IMR-90 (cell line): ENCODE data around the gene RPH3AL. TPM values are rescaled to one million over a fixed set of nuclear protein-coding genes. Genes with fewer than 3 reads are reported as not detected.

Experiments
- ATAC-seq: fragments of 200-7000 bp; cut with Tn5 transposase; 2 replicates; pipeline ENCODE4 v1.9.1; 2020; ENCODE audit warnings: low read depth, mild to moderate bottlenecking, moderate library complexity
- BruUV-seq: library from RNA; stranded (reverse); fragments of 400-500 nt; replicated peaks from 2 replicates; lab custom pipeline; 2021; lab: Mats Ljungman, UMichigan
- CTCF ChIA-PET: fragments of 300-600 bp; formaldehyde crosslinking; extraction: SDS; loops from one replicate; lab custom pipeline; 2021; ENCODE audit warnings: antibody characterized with exemption; lab: Yijun Ruan, JAX
- POLR2A ChIA-PET: fragments of 300-600 bp; sonication (Branson Sonifier 250); formaldehyde crosslinking; loops from one replicate; lab custom pipeline; 2022; ENCODE audit warnings: antibody characterized with exemption; ENCODE audit not compliant: unreplicated experiment; lab: Charles Lee
- DNase-seq: peaks from one replicate; pipeline ENCODE4 v3.0.0; 2013
- H2AFZ ChIP-seq: replicated peaks from 2 replicates; pipeline ENCODE3; 2013; ENCODE audit warnings: low read length, mild to moderate bottlenecking; ENCODE audit not compliant: poor library complexity
- H2AK5ac ChIP-seq: 2 replicates; pipeline ENCODE4 v1.6.1; 2013; ENCODE audit warnings: low read depth, low read length, inconsistent platforms
- H2AK9ac ChIP-seq: replicated peaks from 2 replicates; pipeline ENCODE3; 2013; ENCODE audit warnings: mild to moderate bottlenecking, low read depth, low read length, moderate library complexity; ENCODE audit not compliant: poor library complexity
- H2BK120ac ChIP-seq: 2 replicates; pipeline ENCODE4 v1.6.1; 2013; ENCODE audit warnings: low read depth, low read length, inconsistent platforms
- H2BK15ac ChIP-seq: 3 replicates; pipeline ENCODE4 v1.6.1; 2013; ENCODE audit warnings: low read depth, low read length, inconsistent platforms
- H2BK20ac ChIP-seq: 2 replicates; pipeline ENCODE4 v1.6.1; 2013; ENCODE audit warnings: low read depth, mild to moderate bottlenecking, inconsistent platforms, low read length, moderate library complexity
- H2BK5ac ChIP-seq: 2 replicates; pipeline ENCODE4 v1.6.1; 2013; ENCODE audit warnings: mild to moderate bottlenecking, low read depth, low read length, inconsistent platforms; ENCODE audit not compliant: poor library complexity, severe bottlenecking
- H3K14ac ChIP-seq: replicated peaks from 2 replicates; pipeline ENCODE4 v1.6.1; 2013; ENCODE audit warnings: low read depth, low read length, inconsistent platforms
- H3K18ac ChIP-seq: 2 replicates; pipeline ENCODE4 v1.6.1; 2013; ENCODE audit warnings: low read depth, low read length, control low read depth
- H3K23ac ChIP-seq: 2 replicates; pipeline ENCODE4 v1.6.1; 2013; ENCODE audit warnings: low read depth, low read length, inconsistent platforms
- H3K27ac ChIP-seq: 2 replicates; pipeline ENCODE4 v1.5.1; 2013; ENCODE audit warnings: mild to moderate bottlenecking, control low read depth, low read length; ENCODE audit not compliant: insufficient read depth
- H3K27me3 ChIP-seq: 2 replicates; pipeline ENCODE4 v1.6.1; 2013; ENCODE audit warnings: low read length; ENCODE audit not compliant: control insufficient read depth, insufficient read depth
- H3K36me3 ChIP-seq: 2 replicates; pipeline ENCODE4 v1.6.1; 2013; ENCODE audit warnings: low read length, mixed read lengths; ENCODE audit not compliant: control insufficient read depth, insufficient read depth
- H3K4ac ChIP-seq: 2 replicates; pipeline ENCODE4 v1.6.1; 2013; ENCODE audit warnings: low read depth, low read length, inconsistent platforms
- H3K4me1 ChIP-seq: 2 replicates; pipeline ENCODE4 v1.6.1; 2013; ENCODE audit warnings: low read length, mixed read lengths; ENCODE audit not compliant: control insufficient read depth, insufficient read depth
- H3K4me2 ChIP-seq: 2 replicates; pipeline ENCODE4 v1.6.1; 2013; ENCODE audit warnings: low read depth, mild to moderate bottlenecking, control low read depth, low read length, moderate library complexity
- H3K4me3 ChIP-seq: 2 replicates; pipeline ENCODE4 v1.5.1; 2013; ENCODE audit warnings: low read depth, mild to moderate bottlenecking, control low read depth, low read length, moderate library complexity; ENCODE audit not compliant: insufficient read depth
- H3K56ac ChIP-seq: 2 replicates; pipeline ENCODE4 v1.6.1; 2013; ENCODE audit warnings: low read length, inconsistent platforms; ENCODE audit not compliant: insufficient read depth; ENCODE audit errors: extremely low read depth
- H3K79me1 ChIP-seq, 2 experiments: 2 replicates each; pipeline ENCODE4 v1.6.1; 2013; ENCODE audit warnings: low read length in 2 of 2, inconsistent platforms in 1 of 2, low read depth in 1 of 2
- H3K9ac ChIP-seq: 2 replicates; pipeline ENCODE4 v1.6.1; 2013; ENCODE audit warnings: low read depth, low read length, control low read depth
- H3K9me1 ChIP-seq: 2 replicates; pipeline ENCODE4 v1.6.1; 2013; ENCODE audit warnings: low read length, inconsistent platforms; ENCODE audit not compliant: insufficient read depth
- H3K9me3 ChIP-seq: 2 replicates; pipeline ENCODE4 v1.6.1; 2013; ENCODE audit warnings: low read length; ENCODE audit not compliant: control insufficient read depth, insufficient read depth
- H4K20me1 ChIP-seq: 2 replicates; pipeline ENCODE4 v1.6.1; 2013; ENCODE audit warnings: low read length, inconsistent platforms; ENCODE audit not compliant: insufficient read depth
- H4K5ac ChIP-seq: 2 replicates; pipeline ENCODE4 v1.6.1; 2013; ENCODE audit warnings: mild to moderate bottlenecking, low read depth, low read length, control low read depth
- H4K8ac ChIP-seq, 2 experiments: 2 replicates each; pipeline ENCODE4 v1.6.1; 2013; ENCODE audit warnings: low read depth in 2 of 2, low read length in 2 of 2, control low read depth in 1 of 2, inconsistent platforms in 1 of 2
- H4K91ac ChIP-seq: 2 replicates; pipeline ENCODE4 v1.6.1; 2013; ENCODE audit warnings: low read depth, low read length, inconsistent platforms; ENCODE audit not compliant: insufficient read depth
- BHLHE40 ChIP-seq: fragments of 150-350 bp; IDR thresholded peaks from 2 replicates; pipeline ENCODE4 v1.6.1; 2016; ENCODE audit warnings: mild to moderate bottlenecking, low read depth, low read length
- CEBPB ChIP-seq: IDR thresholded peaks from 2 replicates; pipeline ENCODE4 v1.6.1; 2012; ENCODE audit warnings: low read depth, low read length, improper control_type of control experiment
- CTCF ChIP-seq: conservative IDR thresholded peaks from 2 replicates; pipeline ENCODE4 v1.5.1; 2012; ENCODE audit warnings: mild to moderate bottlenecking, low read depth, low read length, improper control_type of control experiment
- NFE2L2 ChIP-seq: fragments of 150-350 bp; IDR thresholded peaks from 2 replicates; pipeline ENCODE4 v1.6.1; 2016; ENCODE audit warnings: low read depth, mild to moderate bottlenecking, low read length
- RAD21 ChIP-seq: IDR thresholded peaks from 2 replicates; pipeline ENCODE4 v1.6.1; 2012; ENCODE audit warnings: low read length, improper control_type of control experiment
- RFX5 ChIP-seq: IDR thresholded peaks from 2 replicates; pipeline ENCODE4 v1.8.0; 2012; ENCODE audit warnings: low read depth, mild to moderate bottlenecking, low read length, moderate library complexity
- SMC3 ChIP-seq: fragments of 150-350 bp; IDR thresholded peaks from 2 replicates; pipeline ENCODE4 v1.6.1; 2016; ENCODE audit warnings: low read depth, mild to moderate bottlenecking, antibody characterized with exemption, low read length, moderate library complexity
- WGBS, 2 experiments: methylation state at CpG; one replicate each; pipeline versions ENCODE4 v1.1.5 to v1.1.7; 2013; ENCODE audit warnings: missing lambda C conversion rate in 2 of 2; ENCODE audit not compliant: insufficient read length in 1 of 2; ENCODE audit errors: extremely low coverage in 2 of 2; 5-methylcytosine and 5-hydroxymethylcytosine counted together
- dilution Hi-C: fragments of 300-500 bp; cut with HindIII; formaldehyde crosslinking; loops from one replicate; pipeline ENCODE4 v1.14.3; 2018; ENCODE audit warnings: low sequenced_read_pairs; ENCODE audit not compliant: unreplicated experiment
- in situ Hi-C: fragments of 300-500 bp; cut with MboI; formaldehyde crosslinking; loops from 3 replicates; pipeline ENCODE4 v1.14.3; 2019; ENCODE audit warnings: low sequenced_read_pairs, inconsistent platforms, mixed read lengths
- intact Hi-C: fragments of 100-400 bp; cut with micrococcal nuclease; formaldehyde crosslinking; loops from 2 replicates; pipeline ENCODE4 v1.10.0; 2022
- polyA plus RNA-seq, 3 experiments: library from polyadenylated mRNA; depleted of rRNA; stranded (reverse); fragments of >200 nt; gene quantifications; 2 replicates each; pipeline ENCODE4 v1.2.3, GENCODE V29; 2012; ENCODE audit warnings: low replicate concordance in 1 of 3
- total RNA-seq: library from RNA; depleted of rRNA; stranded (reverse); fragments of >200 nt; gene quantifications from 2 replicates; pipeline ENCODE4 v1.2.3, GENCODE V29; 2012
- TF ChIP-seq, protein P1 (sequence below): fragments of 150-350 bp; IDR thresholded peaks from 2 replicates; pipeline ENCODE4 v1.6.1; 2017; ENCODE audit warnings: mild to moderate bottlenecking, antibody characterized with exemption, low read length, low read depth

The RPH3AL gene
- total and polyA plus RNA-seq, 2 of the 4 experiments (the other 2 are of a cell fraction) = 1.8 to 2.5 TPM

DNA sequence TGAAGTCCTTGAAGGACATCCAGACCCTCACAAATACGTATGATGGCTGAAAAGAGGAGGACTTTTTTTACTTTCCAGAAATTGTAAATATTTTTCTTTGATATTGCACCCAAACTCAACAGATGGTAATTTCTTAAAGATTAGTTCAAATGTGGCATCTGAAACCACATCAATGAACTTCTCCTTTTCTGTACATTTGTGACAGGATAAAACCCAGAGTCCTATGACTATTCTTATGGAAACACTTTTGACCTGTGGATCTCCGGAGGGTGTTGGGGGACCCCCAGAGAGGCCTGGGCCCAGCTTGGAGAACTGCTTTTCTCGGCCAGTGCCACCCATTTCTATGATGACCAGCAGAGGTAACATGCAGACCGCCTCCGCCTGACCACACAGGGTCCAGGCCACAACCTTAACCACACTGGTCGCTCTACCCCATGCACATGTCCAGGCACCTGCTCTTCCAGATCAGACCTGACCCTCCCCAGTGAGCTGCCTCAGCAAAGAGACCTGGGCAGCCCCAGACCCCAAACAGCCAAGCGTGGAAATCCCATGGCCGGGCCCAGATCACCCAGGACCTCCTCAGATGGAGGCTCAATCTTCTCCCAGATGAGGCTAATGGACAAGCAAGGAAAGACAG is 22.7 kb downstream of the RPH3AL start:
- no peak overlapping the region for H4K5ac ChIP-seq
- H2BK20ac ChIP-seq = no peak overlapping the region
- H4K8ac ChIP-seq = no peak overlapping the region
- H4K20me1 ChIP-seq = no peaks in the 10 kb centered on the region
- no peak overlapping the region for H2AK9ac ChIP-seq
- H3K9me1 ChIP-seq = no peaks in the 10 kb centered on the region
- DNase-seq (no peak), ATAC-seq (no peak)
- in situ Hi-C loops (no loop called here), dilution Hi-C loops (no loop called here), intact Hi-C loops (no loop called here)
- H3K4ac ChIP-seq = no peak overlapping the region
- no TSS peak for BruUV-seq
- peaks cover 19% of the 10 kb centered on the region; the same call in 1 of the 2 replicates for H3K27me3 ChIP-seq
- H3K79me1 ChIP-seq = no peaks in the 10 kb centered on the region
- no peak overlapping the region for H3K9ac ChIP-seq
- no peak overlapping the region for H2AFZ ChIP-seq
- H3K4me3 ChIP-seq = no peak overlapping the region
- H3K4me2 ChIP-seq = no peak overlapping the region
- no peak overlapping the region for H2BK5ac ChIP-seq
- no peaks in the 10 kb centered on the region for H3K9me3 ChIP-seq
- H2BK120ac ChIP-seq = no peak overlapping the region
- H3K23ac ChIP-seq = no peak overlapping the region
- H3K14ac ChIP-seq = no peak overlapping the region
- H2BK15ac ChIP-seq = no peak overlapping the region
- no peak overlapping the region for H3K18ac ChIP-seq
- CTCF ChIA-PET = no interaction called here
- H3K56ac ChIP-seq = no peak overlapping the region
- H3K27ac ChIP-seq = no peak overlapping the region
- TF ChIP-seq CEBPB (no peak), BHLHE40 (no peak), RFX5 (no peak), NFE2L2 (no peak), CTCF (no peak), SMC3 (no peak), RAD21 (no peak)
- TF ChIP-seq, protein P1, sequence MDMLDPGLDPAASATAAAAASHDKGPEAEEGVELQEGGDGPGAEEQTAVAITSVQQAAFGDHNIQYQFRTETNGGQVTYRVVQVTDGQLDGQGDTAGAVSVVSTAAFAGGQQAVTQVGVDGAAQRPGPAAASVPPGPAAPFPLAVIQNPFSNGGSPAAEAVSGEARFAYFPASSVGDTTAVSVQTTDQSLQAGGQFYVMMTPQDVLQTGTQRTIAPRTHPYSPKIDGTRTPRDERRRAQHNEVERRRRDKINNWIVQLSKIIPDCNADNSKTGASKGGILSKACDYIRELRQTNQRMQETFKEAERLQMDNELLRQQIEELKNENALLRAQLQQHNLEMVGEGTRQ = no peak
- no peaks in the 10 kb centered on the region for H3K36me3 ChIP-seq
- WGBS, 2 experiments = 84% methylated on average over 6 of the region's 8 CpGs; no CpG with 5 or more reads in 1 of the 2 experiments
- POLR2A ChIA-PET = no interaction called here
- no peak overlapping the region for H2AK5ac ChIP-seq
- peaks cover 3% of the 10 kb centered on the region; the same call in 1 of the 2 replicates for H3K4me1 ChIP-seq
- no peak overlapping the region for H4K91ac ChIP-seq
